Common myeloid progenitor, CD34-positive (primary cell): ENCODE measurements around the gene G3BP2.
"Not testable (repeated sequence)": the region's sequence is repeated elsewhere in the genome, so short reads cannot be mapped to it uniquely, and the experiment has no call there.

Experiments used
- CTCF ChIA-PET: fragments of 350-600 bp; sonication (Branson Sonifier 250); formaldehyde crosslinking; loops from one replicate; lab custom pipeline; 2021; ENCODE audit warnings: antibody characterized with exemption; lab: Charles Lee
- POLR2A ChIA-PET: fragments of 350-600 bp; sonication (Branson Sonifier 250); formaldehyde crosslinking; loops from one replicate; lab custom pipeline; 2021; ENCODE audit warnings: antibody characterized with exemption; lab: Charles Lee
- DNase-seq, 3 donors: peaks; one replicate each; pipeline versions ENCODE4 v3.0.0 to v3.0.0-alpha.2; 2013
- H3K27ac ChIP-seq, 2 experiments: 1 replicate in 1 of 2; 2 replicates in 1 of 2; pipeline ENCODE4 v1.7.0; 2013; ENCODE audit warnings: inconsistent platforms in 2 of 2, low read length in 2 of 2, mild to moderate bottlenecking in 2 of 2, low read depth in 1 of 2, moderate library complexity in 1 of 2; ENCODE audit not compliant: severe bottlenecking in 2 of 2, insufficient read depth in 1 of 2, poor library complexity in 1 of 2
- H3K27me3 ChIP-seq, 5 experiments: replicated peaks in 2 of 5; 1 replicate in 3 of 5; 2 replicates in 2 of 5; pipeline versions ENCODE4 v1.6.1 to v1.7.0; 2013; ENCODE audit warnings: low read length in 4 of 5, mild to moderate bottlenecking in 2 of 5, moderate library complexity in 2 of 5, inconsistent platforms in 1 of 5; ENCODE audit not compliant: insufficient read depth in 5 of 5, control insufficient read depth in 4 of 5
- H3K36me3 ChIP-seq, 4 experiments: 1 replicate in 2 of 4; 2 replicates in 2 of 4; pipeline versions ENCODE4 v1.6.1 to v1.7.0; 2013; ENCODE audit warnings: low read length in 3 of 4, control low read depth in 1 of 4, mild to moderate bottlenecking in 1 of 4; ENCODE audit not compliant: control insufficient read depth in 4 of 4, insufficient read depth in 4 of 4
- H3K4me1 ChIP-seq, 4 experiments: 1 replicate in 3 of 4; 2 replicates in 1 of 4; pipeline versions ENCODE4 v1.6.1 to v1.7.1; 2013; ENCODE audit warnings: low read length in 3 of 4, mild to moderate bottlenecking in 3 of 4, control low read depth in 1 of 4, inconsistent platforms in 1 of 4, moderate library complexity in 1 of 4; ENCODE audit not compliant: control insufficient read depth in 4 of 4, insufficient read depth in 4 of 4; ENCODE audit errors: control extremely low read depth in 1 of 4
- H3K4me3 ChIP-seq, 7 experiments: 1 replicate in 4 of 7; 2 replicates in 3 of 7; pipeline versions ENCODE4 v1.5.1 to v1.7.0; 2013; ENCODE audit warnings: mild to moderate bottlenecking in 7 of 7, low read length in 6 of 7, moderate library complexity in 6 of 7, inconsistent platforms in 2 of 7, low read depth in 2 of 7, control low read depth in 1 of 7; ENCODE audit not compliant: insufficient read depth in 4 of 7, control insufficient read depth in 1 of 7; ENCODE audit errors: extremely low read depth in 1 of 7
- H3K9me3 ChIP-seq, 5 experiments: 1 replicate in 4 of 5; 2 replicates in 1 of 5; pipeline versions ENCODE4 v1.6.1 to v1.7.1; 2013; ENCODE audit warnings: low read length in 4 of 5, mild to moderate bottlenecking in 2 of 5, inconsistent platforms in 1 of 5, low read depth in 1 of 5, moderate library complexity in 1 of 5; ENCODE audit not compliant: control insufficient read depth in 4 of 5, insufficient read depth in 2 of 5; ENCODE audit errors: control extremely low read depth in 1 of 5
- WGBS: methylation state at CpG from one replicate; pipeline ENCODE4 v1.1.5; 2013; ENCODE audit not compliant: insufficient coverage; 5-methylcytosine and 5-hydroxymethylcytosine counted together

The G3BP2 gene

GRCh38 chr4:75687125-75687524 lies 13.9 kb upstream of the G3BP2 start:
- H3K27ac ChIP-seq, H3K27me3 ChIP-seq, H3K4me3 ChIP-seq, CTCF ChIA-PET, H3K9me3 ChIP-seq, POLR2A ChIA-PET, H3K4me1 ChIP-seq, H3K36me3 ChIP-seq: not testable (repeated sequence)
- WGBS: no CpG with 5 or more reads among the region's 1 CpG
- peak in 1 of 3 donors; percentile 33 for DNase-seq

DNA sequence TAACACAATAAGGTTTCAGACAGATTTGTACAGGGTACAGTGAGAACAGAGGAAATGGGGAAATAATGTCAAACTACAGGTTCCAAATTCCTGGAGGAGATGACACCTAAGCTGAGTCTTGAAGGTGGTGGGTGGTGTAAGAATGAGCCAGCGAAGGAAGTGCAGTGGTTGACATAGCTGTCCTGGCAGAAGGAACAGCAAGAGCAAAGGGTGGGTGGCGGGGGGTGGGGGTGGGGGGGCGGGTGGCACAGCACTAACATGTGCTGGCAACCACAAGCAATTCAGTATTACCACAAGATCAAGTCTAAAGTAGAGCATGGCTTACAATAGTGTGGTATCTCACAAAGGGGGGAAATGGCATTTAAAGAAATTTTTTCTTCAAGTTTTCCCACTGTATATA lies 13.1 kb upstream of the G3BP2 start:
- peak in 2 of 3 donors; percentile 48 to 68 for DNase-seq
- no peaks in the 10 kb centered on the region for H3K27me3 ChIP-seq
- POLR2A ChIA-PET: no interaction called here
- no CpG with 5 or more reads among the region's 3 CpGs for WGBS
- H3K36me3 ChIP-seq: peaks cover 0 to 6% (median 5%) of the 10 kb centered on the region in 4 experiments
- no peak overlapping the region for H3K27ac ChIP-seq
- peaks cover 0 to 7% (median 3%) of the 10 kb centered on the region in 5 experiments for H3K9me3 ChIP-seq
- peaks cover 0 to 10% (median 2%) of the 10 kb centered on the region in 4 experiments for H3K4me1 ChIP-seq
- CTCF ChIA-PET: no interaction called here
- no peak overlapping the region for H3K4me3 ChIP-seq

GRCh38 chr4:75685546-75686189 lies 12.5 kb upstream of the G3BP2 start:
- Histone ChIP-seq H3K27me3 (no peaks in the 10 kb centered on the region), H3K36me3 (peaks cover 0 to 6% (median 5%) of the 10 kb centered on the region in 4 experiments), H3K9me3 (peaks cover 0 to 7% (median 3%) of the 10 kb centered on the region in 5 experiments), H3K4me1 (peaks cover 0 to 10% (median 2%) of the 10 kb centered on the region in 4 experiments), H3K27ac (no peak overlapping the region), H3K4me3 (no peak overlapping the region)
- CTCF ChIA-PET: no interaction called here
- POLR2A ChIA-PET: no interaction called here
- DNase-seq: no peak
- no CpG with 5 or more reads among the region's 2 CpGs for WGBS

DNA sequence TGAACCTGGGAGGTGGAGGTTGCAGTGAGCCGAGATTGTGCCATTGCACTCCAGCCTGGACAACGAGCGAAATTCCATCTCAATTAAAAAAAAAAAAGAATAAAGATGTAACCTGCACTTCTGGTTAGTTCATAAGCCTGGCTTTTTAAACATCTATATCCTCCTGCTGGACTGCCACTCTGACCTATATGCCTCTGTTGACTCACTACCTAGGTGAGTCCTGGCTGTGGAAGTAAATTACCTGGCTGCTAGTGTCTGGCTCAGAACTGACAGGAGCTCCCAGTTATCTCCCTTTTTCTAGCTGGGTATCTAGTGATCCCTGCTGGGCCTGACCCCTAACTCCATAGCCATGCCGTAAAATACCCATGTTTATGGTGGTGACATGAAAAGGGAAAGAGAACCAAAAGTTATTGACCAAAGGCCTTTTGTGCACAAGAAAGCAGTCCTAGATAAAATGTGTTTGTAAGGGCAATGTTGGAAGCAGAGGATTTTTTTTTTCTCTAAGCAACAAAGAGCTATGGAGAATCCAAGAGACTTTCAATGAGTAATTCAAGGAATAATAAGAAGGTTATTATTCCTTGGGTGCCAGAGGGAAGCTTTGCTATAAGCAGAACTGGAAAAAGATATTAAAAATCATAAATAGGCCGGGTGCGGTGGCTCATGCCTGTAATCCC lies 10.4 kb upstream of the G3BP2 start:
- POLR2A ChIA-PET: interaction anchor here (0.6 kb wide), 1 partner anchor 57 kb away, joined by 3 read pairs; no protein-coding TSS in a partner anchor
- WGBS: 100% methylated on average over 2 of the region's 6 CpGs
- no peak for DNase-seq
- no peak overlapping the region for H3K4me3 ChIP-seq
- no peaks in the 10 kb centered on the region for H3K27me3 ChIP-seq
- peaks cover 0 to 7% (median 3%) of the 10 kb centered on the region in 5 experiments for H3K9me3 ChIP-seq
- H3K36me3 ChIP-seq: peaks cover 0 to 3% (median 0%) of the 10 kb centered on the region in 4 experiments
- CTCF ChIA-PET: interaction anchor here (1.0 to 2.7 kb wide), 4 partner anchors 8 to 30 kb away, joined by 3 to 9 read pairs (median 5); partner anchors contain the start of gene G3BP2
- H3K27ac ChIP-seq: no peak overlapping the region
- peaks cover 0 to 10% (median 2%) of the 10 kb centered on the region in 4 experiments for H3K4me1 ChIP-seq

DNA sequence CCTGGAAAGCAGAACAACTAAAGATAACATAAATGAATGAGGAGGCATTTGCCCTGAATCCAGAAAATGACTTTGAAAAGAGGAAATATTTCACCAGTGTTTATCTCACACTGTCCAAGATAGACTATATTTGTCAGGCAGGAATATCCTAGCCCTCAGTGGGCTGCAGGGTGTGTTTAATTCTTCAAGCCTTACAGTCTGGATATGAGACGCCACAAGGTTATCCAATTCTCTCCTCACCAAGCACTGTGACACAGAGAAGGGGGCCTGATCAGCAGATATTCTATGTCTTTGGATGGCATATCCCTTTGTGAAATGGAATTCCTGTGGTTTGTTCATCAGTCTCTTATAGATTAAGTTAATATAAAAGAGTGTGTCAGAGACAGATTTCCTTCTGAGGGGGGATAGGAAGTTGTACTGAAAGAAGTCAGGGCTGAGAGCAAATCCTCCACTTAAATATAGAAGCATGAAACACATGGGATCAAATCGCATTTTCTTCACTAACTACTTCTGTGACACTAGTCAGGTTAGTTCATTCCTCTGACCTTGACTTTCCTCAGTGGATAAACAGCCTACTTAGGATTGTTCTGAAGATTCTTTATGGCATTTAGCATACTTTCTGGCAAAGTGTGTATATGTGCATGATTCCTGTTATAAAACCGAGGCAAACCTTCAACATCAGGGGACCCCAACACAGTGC lies 6.8 kb upstream of the G3BP2 start:
- H3K9me3 ChIP-seq: no peaks in the 10 kb centered on the region
- peaks cover 0 to 4% (median under 1%) of the 10 kb centered on the region in 4 experiments for H3K4me1 ChIP-seq
- H3K27me3 ChIP-seq: no peaks in the 10 kb centered on the region
- DNase-seq: no peak
- no peak overlapping the region for H3K4me3 ChIP-seq
- no CpG with 5 or more reads among the region's 3 CpGs for WGBS
- no peak overlapping the region for H3K27ac ChIP-seq
- CTCF ChIA-PET: interaction anchor here (1.2 kb wide), 1 partner anchor 44 kb away, joined by 4 read pairs; no protein-coding TSS in a partner anchor
- POLR2A ChIA-PET: no interaction called here
- H3K36me3 ChIP-seq: peaks cover 0 to 2% (median 0%) of the 10 kb centered on the region in 4 experiments

- no peak overlapping the region for H3K4me3 ChIP-seq
- H3K4me1 ChIP-seq: peaks cover 4 to 7% (median 5%) of the 10 kb centered on the region in 4 experiments
- POLR2A ChIA-PET: no interaction called here
- no peak for DNase-seq
- H3K27ac ChIP-seq: no peak overlapping the region
- no peaks in the 10 kb centered on the region for H3K9me3 ChIP-seq
- H3K27me3 ChIP-seq: no peaks in the 10 kb centered on the region
- CTCF ChIA-PET: interaction anchor here (1.2 kb wide), 1 partner anchor 45 kb away, joined by 4 read pairs; no protein-coding TSS in a partner anchor
- peaks cover 0 to 2% (median 0%) of the 10 kb centered on the region in 4 experiments for H3K36me3 ChIP-seq
Observed at GRCh38 chr4:75678965-75679364, 5.8 kb upstream of the G3BP2 start.
